GM21381 (cell line): Measurements from ENCODE around the gene PET100.
A peak's percentile ranks its signal among the peaks of the same experiment; 100 is the strongest.

Experiments used
- ATAC-seq: cut with Tn5 transposase; IDR thresholded peaks from one replicate; pipeline ENCODE4 v1.9.1; 2021; ENCODE audit warnings: mild to moderate bottlenecking, moderate library complexity; ENCODE audit not compliant: unreplicated experiment

Gene PET100

GRCh38 chr19:7629347-7630054, at the start of gene PET100, which contains the start of gene XAB2:
Gene PET100, plus strand, starts transcription at chr19:7629793. Its CDS starts 41 bp downstream, at chr19:7629834.
Gene XAB2, minus strand, starts transcription at chr19:7629545. Its CDS starts 18 bp downstream, at chr19:7629527.
- peak; percentile 90 for ATAC-seq

- ATAC-seq = no peak
Observed at GRCh38 chr19:7582446-7582845, 47.1 kb upstream of the PET100 start.

GRCh38 chr19:7589822-7590221, 39.8 kb upstream of the PET100 start:
- ATAC-seq = no peak

GRCh38 chr19:7590256-7590655, 39.3 kb upstream of the PET100 start:
- ATAC-seq = no peak

GRCh38 chr19:7595466-7596133, 34.0 kb upstream of the PET100 start, which contains the start of gene CAMSAP3:
Gene CAMSAP3, plus strand, starts transcription at chr19:7595863. Its CDS starts 140 bp downstream, at chr19:7596003.
- ATAC-seq = no peak

GRCh38 chr19:7596211-7596937, 33.2 kb upstream of the PET100 start:
- no peak for ATAC-seq

- no peak for ATAC-seq
Observed at GRCh38 chr19:7597689-7598088, 31.9 kb upstream of the PET100 start.

GRCh38 chr19:7598180-7598579, 31.4 kb upstream of the PET100 start:
- ATAC-seq = no peak

- no peak for ATAC-seq
Observed at GRCh38 chr19:7600721-7601120, 28.9 kb upstream of the PET100 start.

- ATAC-seq = no peak
Observed at GRCh38 chr19:7602240-7602934, 27.2 kb upstream of the PET100 start.

GRCh38 chr19:7602935-7603497, 26.6 kb upstream of the PET100 start:
- no peak for ATAC-seq

- ATAC-seq = no peak
Observed at GRCh38 chr19:7603919-7604318, 25.7 kb upstream of the PET100 start.

- no peak for ATAC-seq
Observed at GRCh38 chr19:7605490-7606222, 23.9 kb upstream of the PET100 start.

- ATAC-seq = no peak
Observed at GRCh38 chr19:7606289-7606688, 23.3 kb upstream of the PET100 start.

GRCh38 chr19:7607212-7607873, 22.2 kb upstream of the PET100 start:
- ATAC-seq = no peak

- no peak for ATAC-seq
Observed at GRCh38 chr19:7607874-7608560, 21.6 kb upstream of the PET100 start.

- ATAC-seq = no peak
Observed at GRCh38 chr19:7610491-7611240, 18.9 kb upstream of the PET100 start.
